Bronchial epithelial cell (primary cell): ENCODE measurements around the gene ZNF366. TPM values are rescaled to one million over a fixed set of nuclear protein-coding genes. Genes with fewer than 3 reads are reported as not detected.

Experiments used
- DNase-seq: peaks from one replicate; pipeline ENCODE4 v3.0.0-alpha.2; 2010; ENCODE audit warnings: low read depth
- FAIRE-seq: peaks from 2 replicates; lab custom pipeline; 2011; peaks lifted over from hg19 to GRCh38; lab: Jason Lieb, UNC
- H3K27me3 ChIP-seq: 2 replicates; pipeline ENCODE4 v1.5.1; 2011; ENCODE audit warnings: low read length; ENCODE audit not compliant: control insufficient read depth, insufficient read depth
- H3K36me3 ChIP-seq: 2 replicates; pipeline ENCODE4 v1.5.1; 2011; ENCODE audit warnings: low read length; ENCODE audit not compliant: control insufficient read depth, insufficient read depth
- H3K4me3 ChIP-seq: 2 replicates; pipeline ENCODE4 v1.5.1; 2011; ENCODE audit warnings: mild to moderate bottlenecking, low read depth, low read length, control low read depth
- total RNA-seq: library from RNA; depleted of rRNA; stranded (reverse); fragments of >200 nt; gene quantifications from 2 replicates; pipeline ENCODE4 v1.2.1, GENCODE V29; 2014
- TF ChIP-seq, protein P1 (sequence below): IDR thresholded peaks from 2 replicates; pipeline ENCODE4 v1.5.1; 2011; ENCODE audit warnings: mild to moderate bottlenecking, moderate library complexity, low read length, control low read depth, inconsistent platforms; ENCODE audit not compliant: insufficient read depth, severe bottlenecking

The ZNF366 gene
- total RNA-seq, 1 donor from 2014 or later, result not detected

- H3K36me3 ChIP-seq, result no peaks in the 10 kb centered on the region
- no peak overlapping the region for H3K4me3 ChIP-seq
- FAIRE-seq (no peak), DNase-seq (no peak)
- no peaks in the 10 kb centered on the region for H3K27me3 ChIP-seq
- TF ChIP-seq, protein P1, sequence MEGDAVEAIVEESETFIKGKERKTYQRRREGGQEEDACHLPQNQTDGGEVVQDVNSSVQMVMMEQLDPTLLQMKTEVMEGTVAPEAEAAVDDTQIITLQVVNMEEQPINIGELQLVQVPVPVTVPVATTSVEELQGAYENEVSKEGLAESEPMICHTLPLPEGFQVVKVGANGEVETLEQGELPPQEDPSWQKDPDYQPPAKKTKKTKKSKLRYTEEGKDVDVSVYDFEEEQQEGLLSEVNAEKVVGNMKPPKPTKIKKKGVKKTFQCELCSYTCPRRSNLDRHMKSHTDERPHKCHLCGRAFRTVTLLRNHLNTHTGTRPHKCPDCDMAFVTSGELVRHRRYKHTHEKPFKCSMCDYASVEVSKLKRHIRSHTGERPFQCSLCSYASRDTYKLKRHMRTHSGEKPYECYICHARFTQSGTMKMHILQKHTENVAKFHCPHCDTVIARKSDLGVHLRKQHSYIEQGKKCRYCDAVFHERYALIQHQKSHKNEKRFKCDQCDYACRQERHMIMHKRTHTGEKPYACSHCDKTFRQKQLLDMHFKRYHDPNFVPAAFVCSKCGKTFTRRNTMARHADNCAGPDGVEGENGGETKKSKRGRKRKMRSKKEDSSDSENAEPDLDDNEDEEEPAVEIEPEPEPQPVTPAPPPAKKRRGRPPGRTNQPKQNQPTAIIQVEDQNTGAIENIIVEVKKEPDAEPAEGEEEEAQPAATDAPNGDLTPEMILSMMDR, result peak; percentile 41
Measured at GRCh38 chr5:72402959-72403628, 104.1 kb downstream of the ZNF366 start.

GRCh38 chr5:72402381-72402890 lies 104.8 kb downstream of the ZNF366 start:
- TF ChIP-seq, protein P1, result no peak
- DNase-seq (peak; percentile 61), FAIRE-seq (no peak)
- Histone ChIP-seq H3K27me3 (no peaks in the 10 kb centered on the region), H3K36me3 (no peaks in the 10 kb centered on the region), H3K4me3 (no peak overlapping the region)

DNA sequence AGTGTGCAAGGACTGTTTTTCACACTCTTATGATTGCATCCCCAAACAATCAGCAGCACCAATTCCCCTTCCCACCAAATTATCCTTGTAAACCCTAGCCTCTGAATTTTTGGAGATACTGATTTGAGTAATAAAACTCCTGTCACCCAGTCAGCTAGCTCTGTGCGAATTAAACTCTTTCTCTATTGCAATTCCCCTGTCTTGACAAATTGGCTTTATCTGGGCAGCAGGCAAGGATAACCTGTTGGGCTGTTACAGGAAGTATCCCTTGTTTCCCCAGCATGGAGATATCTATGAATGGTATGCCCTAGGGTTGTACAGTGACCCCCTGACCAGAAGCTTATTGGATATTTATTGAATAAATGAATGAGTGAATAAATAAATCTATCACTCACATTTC lies 106.3 kb downstream of the ZNF366 start:
- H3K27me3 ChIP-seq, result no peaks in the 10 kb centered on the region
- H3K36me3 ChIP-seq, result no peaks in the 10 kb centered on the region
- FAIRE-seq (no peak), DNase-seq (no peak)
- no peak overlapping the region for H3K4me3 ChIP-seq
- TF ChIP-seq, protein P1, result no peak

- FAIRE-seq (no peak), DNase-seq (no peak)
- TF ChIP-seq, protein P1, result no peak
- Histone ChIP-seq H3K36me3 (no peaks in the 10 kb centered on the region), H3K27me3 (no peaks in the 10 kb centered on the region), H3K4me3 (no peak overlapping the region)
Measured at GRCh38 chr5:72397836-72398235, 109.4 kb downstream of the ZNF366 start.

DNA sequence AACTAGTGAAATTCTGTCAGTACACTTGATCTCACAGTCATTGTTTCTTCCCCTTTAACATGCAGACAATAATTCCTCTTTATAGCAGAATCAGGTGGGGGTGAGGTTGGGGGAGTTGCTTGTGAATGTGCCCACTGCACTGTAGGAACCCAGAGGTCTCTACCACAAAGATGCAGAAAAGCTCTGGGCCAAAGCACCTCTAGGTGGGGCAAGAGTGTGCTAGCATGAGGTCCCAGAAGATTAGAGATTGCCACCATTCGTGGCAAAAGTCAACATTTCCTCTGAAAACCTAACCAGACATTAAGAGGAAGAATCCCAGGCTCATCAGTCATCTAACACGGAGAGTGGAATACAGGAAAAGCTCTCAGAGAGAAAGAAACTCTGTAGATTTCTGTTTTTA lies 112.5 kb downstream of the ZNF366 start:
- TF ChIP-seq, protein P1, result peak; percentile 47
- no peak for DNase-seq
- no peak overlapping the region for H3K4me3 ChIP-seq
- no peak for FAIRE-seq
- no peaks in the 10 kb centered on the region for H3K27me3 ChIP-seq
- no peaks in the 10 kb centered on the region for H3K36me3 ChIP-seq

DNA sequence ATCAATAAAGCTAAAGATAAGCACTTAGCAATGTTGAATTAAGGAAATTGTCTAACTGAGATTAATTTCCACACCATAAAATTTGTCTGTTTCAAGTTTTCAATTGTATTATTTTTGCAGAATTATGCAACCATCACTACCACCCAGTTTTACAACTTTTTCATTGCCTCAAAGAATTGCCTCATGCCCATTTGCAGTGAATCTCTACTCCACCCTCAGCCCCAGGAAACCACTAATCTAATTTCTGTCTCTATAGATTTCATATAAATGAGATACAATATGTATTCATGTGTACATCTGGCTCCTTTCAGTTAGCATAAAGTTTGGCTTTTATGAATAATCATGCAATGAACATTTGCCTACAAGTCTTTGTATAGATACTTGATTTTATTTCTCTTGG lies 114.2 kb downstream of the ZNF366 start:
- no peak for FAIRE-seq
- Histone ChIP-seq H3K27me3 (no peaks in the 10 kb centered on the region), H3K36me3 (no peaks in the 10 kb centered on the region), H3K4me3 (no peak overlapping the region)
- TF ChIP-seq, protein P1, result no peak
- DNase-seq, result no peak
